GM19035 (cell line): ENCODE data around the gene EBF4.

Source experiments
- ATAC-seq: cut with Tn5 transposase; IDR thresholded peaks from one replicate; pipeline ENCODE4 v1.9.1; 2021; ENCODE audit not compliant: unreplicated experiment

The EBF4 gene

DNA sequence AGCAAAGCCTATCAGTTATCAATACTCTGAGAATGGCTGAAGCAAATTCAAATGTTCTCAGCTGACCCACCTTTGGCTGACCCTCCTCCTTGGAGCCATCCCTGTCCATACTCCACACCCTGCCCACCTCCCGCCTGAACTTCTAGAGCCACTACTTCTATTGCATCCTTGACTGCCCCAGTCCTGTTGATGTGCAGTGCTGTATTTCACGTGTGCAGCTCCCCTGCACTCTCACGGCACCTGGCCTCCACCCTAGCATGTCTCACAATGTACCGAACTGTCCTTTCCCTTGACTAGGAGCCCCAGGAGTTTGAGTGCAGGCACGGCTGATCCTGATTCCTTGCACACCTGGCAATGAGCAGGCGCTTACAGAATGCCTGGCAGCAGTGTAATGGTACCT, 100.9 kb downstream of the EBF4 start:
- ATAC-seq = no peak

DNA sequence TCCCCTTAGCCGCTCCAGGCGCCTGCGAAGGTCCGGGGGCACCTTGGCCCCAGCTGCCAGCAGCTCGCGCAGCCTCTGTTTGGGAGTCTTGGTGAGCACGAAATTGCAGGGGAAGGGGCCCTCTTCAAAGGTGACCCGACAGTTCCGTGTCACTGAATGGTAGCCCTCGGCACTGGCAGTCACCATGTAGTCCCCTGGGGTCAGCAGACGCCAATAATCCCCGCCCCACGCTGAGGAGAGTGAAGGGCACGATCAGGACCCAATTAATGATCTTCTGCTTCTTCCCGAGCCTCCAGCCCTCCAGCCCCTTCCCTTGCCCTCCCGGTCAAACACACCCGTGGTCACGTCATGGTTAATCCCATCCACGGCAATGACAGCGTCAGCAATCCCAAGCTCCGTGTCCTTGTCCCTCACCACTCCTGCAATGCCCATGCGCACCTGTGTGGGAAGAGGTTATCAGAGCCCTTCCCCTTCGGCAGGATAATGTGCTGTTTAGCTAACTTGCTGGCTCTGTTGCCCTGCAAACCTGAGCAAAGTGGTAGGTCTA, 101.7 kb downstream of the EBF4 start:
- ATAC-seq = no peak

DNA sequence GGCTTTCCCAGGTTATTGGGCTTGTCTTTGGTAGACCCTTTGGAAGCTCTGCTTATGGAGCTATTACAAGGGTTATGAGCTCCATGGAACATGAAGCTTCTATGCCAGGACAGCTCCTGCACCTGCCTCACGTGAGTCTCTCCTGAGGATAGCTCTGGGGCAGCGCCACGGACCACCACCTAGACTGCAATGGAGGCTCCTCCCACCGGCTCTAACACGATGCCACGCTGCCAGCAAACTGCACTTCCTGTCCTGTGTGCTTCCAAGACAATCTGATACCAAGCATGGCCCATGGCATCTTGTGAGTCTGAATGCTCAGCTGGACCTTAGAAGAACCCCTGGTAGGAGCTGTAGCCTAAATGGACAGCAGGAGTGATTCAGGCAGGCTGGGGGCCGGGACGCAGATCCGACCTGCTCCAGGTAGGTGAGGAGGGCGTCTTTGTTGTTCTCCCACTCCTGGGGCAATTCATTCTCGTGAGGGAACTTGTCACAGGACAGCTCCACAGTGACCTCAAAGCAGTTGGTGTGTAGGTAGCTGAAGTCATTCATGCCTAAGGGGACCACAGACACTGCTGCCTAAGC, 102.4 kb downstream of the EBF4 start:
- ATAC-seq = no peak

DNA sequence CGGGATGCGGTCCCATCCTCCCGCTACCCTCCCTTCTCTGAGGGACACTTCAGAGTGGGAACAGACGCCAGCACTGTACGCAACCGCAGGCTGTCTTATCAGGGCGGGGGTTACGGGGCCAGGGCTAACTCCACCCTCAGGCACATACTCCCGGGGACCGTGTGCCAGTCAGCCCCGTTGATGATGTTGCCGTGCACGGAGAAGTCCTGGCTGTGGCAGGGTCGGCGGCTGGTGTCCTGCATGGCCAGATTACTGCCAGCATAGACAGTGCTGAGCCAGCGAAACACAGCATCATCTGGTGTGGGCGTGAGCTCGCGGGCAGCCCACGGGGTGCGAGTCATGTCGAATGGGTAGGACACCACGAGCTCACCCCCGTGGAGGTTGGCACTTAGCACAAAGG, 102.9 kb downstream of the EBF4 start:
- ATAC-seq = no peak

DNA sequence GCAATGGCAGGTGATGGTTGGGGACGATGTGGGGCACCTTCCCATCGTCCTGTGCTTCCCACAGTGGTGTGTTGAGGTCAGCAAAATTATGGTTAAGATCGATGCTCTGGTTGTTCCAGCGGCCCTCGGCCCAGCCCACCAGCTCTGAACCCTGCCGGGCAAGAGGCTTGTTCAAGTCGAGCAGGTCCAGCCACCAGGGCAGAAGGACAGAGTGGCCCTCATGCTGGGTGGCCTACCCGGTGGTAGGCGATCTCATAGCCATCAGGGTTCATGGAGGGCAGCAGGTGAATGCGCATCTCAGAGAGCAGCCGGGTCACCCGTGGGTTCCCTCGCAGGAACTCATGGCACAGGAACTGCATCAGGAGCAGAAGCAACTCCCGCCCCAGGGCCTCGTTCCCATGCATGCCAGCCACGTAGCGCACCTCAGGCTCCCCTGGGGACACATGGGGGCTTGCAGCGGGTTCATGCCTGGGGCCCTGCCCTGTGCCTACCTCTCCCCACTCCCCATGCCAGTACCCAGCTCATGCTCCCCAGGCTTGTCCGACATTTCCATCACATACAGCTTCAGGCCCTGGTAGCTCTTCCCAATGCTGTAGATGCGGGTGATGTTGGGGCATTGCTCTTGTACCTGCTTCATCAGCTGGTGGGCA, 103.6 kb downstream of the EBF4 start:
- no peak for ATAC-seq

DNA sequence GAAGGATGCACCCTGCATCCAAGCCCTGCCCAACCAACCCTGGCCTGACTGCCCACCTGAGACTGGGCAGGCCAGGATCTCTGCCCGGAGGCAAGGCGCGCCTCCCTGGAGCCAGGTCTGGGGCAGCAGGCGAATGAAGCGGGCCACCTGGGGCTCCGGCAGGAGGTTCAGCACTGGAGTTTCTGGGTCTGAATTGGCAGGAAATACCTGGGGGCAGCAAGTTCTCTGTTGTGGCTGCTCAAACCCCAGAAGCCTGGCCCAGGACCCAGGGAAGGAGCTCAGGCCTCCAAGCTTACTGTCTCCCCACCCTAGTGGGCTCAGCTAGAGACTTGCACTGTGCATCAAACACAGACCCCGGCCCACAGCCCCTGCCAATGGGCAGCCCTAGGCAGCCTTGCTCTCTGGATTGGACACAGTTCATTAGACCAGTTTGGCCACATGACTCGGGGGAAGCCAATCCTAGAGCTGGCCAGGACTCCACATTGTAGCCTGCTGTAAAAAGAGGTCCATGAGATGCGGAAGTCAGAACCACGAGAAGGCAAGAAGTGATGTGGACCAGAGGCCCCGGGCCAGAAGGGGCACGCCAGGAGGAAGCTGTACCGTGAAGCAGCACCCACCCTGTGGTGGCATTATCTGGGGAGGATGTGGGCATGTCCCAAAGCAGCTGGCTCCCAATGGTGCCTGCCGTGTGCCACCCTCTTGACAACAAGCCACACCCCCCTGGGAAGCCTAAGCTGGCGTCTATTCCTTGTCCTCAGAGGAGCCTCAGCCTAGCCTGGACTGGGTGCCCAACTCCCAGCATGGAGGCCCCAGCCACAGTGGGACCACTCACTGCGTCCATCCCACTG, 104.8 kb downstream of the EBF4 start:
- no peak for ATAC-seq

DNA sequence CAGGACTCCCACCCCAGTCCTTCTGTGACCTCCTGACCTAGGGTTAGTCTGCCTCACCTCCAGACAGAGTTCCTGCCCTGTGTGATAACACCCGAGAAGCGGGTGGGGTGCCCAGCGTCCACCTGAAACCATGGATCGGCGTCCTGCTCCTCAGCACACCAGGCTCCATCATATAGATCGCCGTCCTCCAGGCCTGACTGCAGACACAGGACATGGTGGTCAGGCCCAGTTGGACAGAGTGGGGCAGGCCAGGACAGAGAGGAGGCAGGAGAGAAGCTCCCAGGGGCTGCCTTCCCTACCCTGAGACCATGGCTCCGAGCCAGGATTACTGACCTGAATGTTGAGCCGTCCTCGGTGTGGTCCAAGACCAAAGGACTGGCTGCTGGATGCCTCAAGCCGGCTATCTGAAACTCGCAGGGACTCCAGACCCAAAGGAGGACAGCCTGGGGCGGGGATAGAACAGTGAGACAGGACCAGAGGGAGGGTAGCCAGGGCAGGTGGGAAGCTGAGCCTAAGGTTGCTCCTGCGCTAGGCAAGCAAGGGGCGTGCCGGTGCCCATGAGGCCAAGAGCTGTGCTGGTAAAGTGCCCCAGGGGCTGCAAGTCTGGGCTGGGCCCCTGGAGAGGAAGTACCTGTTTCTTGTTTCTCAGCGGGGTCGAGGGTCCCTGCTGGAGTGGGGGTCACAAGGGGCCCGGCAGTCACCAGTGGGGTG, 105.7 kb downstream of the EBF4 start:
- no peak for ATAC-seq

DNA sequence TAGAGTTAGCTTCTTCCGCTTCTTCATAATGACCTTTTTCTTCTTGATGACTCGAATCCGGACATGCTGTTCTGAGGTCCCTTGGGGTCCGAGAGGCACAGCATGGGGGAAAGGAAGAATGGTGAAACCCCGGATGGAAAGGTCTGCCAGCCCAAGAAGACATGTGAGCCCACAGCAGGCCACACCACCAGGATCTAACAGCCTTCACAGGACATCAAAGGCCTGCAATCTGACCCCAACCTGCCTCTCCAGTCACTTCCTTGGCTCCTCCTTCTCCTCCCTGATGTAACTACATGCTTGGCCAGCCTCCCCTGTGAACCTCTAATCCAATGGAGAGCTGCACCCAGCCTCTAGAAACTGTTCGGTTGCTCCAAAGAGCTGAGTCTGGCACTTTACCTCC, 106.2 kb downstream of the EBF4 start:
- ATAC-seq = no peak

DNA sequence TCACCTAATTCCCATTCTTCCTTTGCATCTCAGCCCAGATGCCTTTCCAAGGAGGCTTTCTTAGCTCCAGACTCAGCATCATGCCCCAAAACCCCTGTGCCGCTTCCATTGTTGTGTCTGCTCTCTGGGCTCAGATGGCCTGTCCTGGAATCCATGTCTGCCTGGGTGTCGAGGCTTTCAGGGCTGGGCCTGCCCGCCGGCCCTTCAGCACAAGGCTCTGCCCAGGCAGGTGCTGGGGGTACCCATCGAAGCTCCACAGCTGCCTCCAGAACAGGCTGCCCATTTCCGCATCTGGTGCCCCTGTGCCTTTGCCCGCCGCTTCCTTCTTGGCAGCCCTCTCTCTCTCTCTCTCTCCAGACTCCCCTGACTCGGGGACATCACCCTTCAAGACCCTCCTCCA, 106.7 kb downstream of the EBF4 start:
- no peak for ATAC-seq

DNA sequence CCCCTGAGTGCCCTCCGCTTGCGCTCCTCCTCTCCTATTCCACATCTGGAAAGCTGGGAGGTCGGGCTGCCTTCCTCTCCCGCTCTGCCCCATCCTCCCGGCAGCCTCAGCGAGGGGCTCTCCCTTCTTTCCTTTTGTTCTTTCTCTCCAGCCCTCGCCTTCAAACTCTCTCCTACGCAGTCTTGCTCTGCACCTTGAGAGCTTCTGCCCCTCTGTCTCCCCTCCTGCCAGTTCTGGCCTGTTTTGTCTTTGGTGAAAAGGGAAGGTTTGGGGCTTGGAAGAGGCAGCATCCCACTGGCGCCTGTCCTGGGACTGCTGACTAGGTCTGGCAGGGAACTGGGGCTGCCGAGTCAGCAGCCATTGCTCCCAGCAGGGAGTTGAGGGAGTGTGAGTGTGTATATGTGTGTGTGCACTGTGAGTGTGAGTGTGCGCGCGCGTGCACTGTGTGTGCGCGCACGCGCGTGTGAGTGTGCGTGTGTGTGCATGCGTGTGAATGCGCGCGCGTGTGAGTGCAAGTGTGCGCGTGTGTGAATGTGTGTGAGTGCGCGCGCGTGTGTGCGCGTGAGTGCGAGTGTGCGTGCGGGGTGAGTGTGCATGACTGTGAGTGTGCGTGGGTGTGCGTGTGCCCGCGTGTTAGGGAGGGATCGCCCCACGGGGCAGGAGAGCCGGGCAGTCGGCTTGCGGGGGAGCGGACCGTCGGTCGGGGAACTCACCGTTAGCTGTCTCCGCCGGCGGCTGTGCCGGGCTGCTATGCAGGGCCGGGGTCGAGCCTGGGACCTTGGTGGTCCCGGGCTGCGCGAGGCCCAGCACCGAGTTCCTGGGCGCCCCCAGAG, 107.3 kb downstream of the EBF4 start:
- ATAC-seq = peak; percentile 5

DNA sequence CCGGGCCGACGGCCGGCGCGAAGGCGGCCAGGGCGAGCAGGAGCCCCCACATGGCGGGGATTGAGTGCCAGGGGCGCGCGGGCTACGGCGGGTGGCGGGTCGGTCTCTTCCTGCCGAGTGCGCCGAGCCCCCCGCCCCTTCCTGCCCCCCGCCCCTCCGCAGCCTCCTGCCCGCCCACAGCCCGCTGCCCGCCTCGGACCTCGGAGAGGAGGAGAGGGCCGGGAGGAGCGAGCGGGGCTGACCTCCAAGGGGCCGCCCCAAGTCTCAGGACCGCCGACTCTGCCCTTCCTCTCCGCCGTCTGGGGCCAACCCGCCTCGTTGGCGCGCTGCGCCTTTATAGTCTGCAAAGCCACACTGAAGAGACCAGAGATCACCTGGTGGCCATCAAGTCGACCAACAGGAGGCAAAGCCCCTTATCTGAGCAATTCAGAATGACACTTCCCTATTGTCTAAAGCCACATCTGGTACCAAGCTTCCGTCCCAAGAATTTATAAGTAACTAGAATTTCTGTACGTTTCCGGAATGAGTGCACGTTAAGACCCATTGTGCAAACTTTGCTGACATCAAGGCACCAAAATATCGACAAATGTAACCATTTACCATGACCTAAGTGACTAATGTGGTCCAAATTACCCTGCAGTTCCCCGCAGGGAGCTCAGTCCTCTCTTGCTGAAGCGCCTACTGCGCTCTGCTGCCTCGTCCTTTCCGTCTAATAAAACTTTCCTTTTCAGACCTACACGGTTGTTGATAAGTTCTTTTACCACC, 108.1 kb downstream of the EBF4 start, which contains the start of gene CPXM1:
Gene CPXM1, minus strand, starts transcription at position 107 of the 765 bp plus-strand sequence. Its CDS starts 55 bp downstream, at position 52.
- peak; percentile 52 for ATAC-seq

DNA sequence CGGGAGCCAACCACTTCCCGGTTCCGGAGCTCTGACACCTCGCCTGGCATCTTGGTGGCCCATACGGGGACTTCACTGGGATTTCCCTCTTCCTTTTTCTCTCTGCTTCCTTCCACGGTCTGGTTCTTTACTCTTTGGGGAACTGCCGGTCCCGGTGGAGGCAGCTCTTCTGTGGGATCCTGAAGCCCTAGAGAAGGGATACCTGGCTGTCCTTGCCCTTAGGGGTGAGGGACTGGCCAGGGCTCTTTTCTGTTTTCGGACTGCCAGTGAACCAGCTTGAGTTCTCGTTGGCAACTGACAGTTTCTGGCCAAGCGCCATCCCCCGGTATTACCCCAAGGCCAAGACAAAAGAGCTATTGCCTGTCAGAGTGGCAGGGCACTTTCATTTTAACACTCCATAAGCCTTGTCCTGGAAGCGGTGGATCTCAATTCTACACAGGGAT, 108.7 kb downstream of the EBF4 start:
- peak; percentile 6 for ATAC-seq

DNA sequence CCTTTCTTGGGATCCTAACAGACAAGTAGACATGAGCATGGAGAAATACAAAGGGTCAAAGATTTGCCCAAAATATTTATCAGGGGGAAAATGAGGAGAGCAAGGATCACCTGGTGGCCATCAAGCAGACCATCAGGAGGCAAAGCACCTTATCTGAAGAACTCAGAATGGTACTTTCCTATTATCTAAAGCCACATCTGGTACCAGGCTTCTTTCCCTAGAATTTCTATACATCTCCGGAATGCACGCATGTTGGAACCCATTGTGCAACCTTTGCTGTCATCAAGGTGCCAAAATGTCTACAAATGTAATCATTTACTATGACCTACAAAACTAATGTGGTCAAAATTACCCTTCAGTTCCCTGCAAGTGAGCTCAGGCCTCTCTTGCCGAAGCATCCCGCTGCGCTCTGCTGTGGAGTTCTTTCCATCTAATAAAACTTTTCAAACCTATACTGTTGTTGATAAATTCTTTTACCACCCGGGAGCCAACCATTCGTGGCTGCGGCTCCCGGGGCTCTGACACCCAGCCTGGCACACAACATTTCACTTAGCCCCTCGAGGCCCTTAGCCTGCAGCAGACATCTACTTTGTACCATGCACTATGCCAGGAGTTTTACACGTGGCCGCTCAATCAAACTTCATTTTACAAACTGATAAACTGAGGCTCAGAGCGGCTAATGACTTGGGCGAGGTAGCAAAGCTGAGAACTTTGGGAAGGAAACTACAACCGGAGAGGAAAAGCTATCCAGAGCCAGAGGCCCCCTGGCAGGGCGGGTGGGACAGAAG, 111.7 kb downstream of the EBF4 start:
- no peak for ATAC-seq

DNA sequence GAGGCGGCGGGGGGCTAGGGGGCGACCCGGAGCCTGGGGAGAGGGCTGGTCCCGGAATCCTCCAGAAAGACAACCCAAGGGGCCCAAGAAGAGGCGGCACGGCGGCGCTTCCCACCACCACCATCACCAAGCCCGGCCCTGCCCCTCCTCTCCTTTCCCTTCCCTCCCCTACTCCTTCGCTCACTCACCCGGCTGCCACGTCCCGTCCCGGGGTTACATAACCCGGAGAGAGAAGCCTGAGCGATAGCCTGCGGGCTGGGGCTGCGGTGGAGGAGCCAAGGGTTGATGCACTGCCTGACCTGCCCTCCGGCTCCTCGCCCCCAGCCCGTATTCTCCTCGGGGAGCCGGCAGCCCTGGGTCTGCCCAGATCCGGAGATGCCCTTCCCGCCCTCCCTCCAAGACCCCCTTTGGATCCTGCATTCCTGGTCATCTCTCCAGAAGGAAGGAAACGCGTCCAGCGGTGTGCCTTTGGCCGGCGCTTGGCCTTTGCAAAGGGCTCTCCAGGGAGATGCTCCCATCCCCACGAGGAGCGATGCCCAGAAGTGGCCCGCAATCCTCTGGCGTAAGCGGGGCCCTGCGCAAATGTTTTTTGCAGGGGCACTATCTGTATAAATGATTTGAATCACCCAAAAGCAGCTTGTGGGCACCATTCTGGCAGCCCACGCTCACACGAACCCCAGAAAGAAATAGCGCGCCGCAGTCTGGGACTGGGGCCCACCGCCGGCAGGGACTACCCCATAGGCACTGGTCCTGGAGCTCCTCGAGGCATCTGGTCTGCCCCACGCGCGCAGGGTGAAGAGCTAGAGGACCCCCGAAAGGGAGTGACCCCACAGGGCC, 112.5 kb downstream of the EBF4 start:
- no peak for ATAC-seq

DNA sequence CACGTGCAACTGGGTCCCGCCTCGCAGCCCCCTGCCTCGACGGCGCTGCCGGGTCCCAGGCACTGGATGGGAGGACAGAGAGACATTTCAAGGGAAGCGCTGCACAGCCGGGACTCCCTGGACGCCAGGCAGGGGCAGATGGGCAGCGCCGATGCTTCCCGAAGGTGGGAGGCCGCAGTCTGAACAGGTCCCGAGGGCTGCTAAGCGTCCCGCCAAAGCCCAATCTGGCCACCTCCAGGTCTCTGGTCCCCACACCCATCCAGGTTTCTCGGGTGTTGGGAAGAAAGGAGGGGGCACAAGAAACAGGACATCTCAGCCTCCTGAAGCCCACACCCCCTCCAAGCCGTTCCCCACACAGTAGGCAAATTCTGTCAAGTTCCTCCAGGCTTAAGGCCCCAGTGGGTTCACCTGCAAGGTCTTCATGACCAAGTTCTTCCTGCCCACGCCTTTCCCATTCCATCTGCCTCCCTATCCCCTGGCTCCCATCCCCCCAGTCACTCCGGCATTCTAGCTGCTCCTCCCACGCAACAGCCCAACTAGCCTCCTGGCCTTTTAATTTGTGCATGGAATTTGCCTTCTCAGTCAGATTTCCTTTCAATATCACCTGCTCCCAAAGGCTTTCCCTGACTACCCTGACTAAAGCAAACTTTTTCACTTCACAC, 113.2 kb downstream of the EBF4 start:
- no peak for ATAC-seq

DNA sequence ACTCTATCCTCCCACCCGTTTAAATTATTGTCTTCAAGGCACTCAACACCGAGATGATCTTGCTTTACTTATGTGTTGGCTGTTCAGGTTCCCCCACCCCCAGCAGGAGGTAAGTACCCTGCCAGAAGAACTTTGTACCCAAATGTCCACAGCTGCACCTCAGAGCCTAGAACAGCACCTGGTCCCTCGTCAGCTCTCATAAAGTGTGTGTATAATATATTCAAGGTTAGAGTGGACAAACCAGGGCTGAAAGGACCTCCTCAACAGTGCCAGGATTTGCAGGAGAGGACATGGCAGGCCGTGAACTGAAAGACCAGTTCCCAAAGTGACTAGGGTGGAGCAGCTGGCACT, 113.7 kb downstream of the EBF4 start:
- no peak for ATAC-seq

DNA sequence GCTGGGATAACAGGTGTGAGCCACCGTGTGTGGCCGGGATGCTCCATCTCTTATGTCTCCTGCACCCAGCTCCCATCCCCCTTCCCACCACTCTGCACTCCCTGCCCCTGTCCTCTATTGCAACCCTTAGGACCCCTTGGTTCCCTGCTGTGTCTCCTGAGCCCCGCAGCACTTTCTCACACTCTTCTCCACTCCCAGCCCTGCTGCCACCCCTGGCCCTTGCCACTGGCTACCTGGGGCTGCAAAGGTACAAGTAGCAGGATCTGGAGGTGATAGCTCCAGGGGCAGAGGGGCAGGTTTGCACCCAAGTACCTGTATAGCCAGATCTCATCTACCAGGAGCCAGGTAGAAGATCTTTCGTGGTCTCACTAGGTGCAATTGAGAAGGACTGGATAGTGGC, 114.4 kb downstream of the EBF4 start:
- ATAC-seq = no peak
